BJ (cell line): ENCODE results near the gene SLC16A5. TPM values are rescaled to one million over a fixed set of nuclear protein-coding genes. Genes with fewer than 3 reads are reported as not detected.

ENCODE experiments used
- CTCF ChIA-PET: fragments of 350-600 bp; formaldehyde crosslinking; extraction: SDS; loops from one replicate; lab custom pipeline; 2021; ENCODE audit warnings: antibody characterized with exemption, inconsistent platforms; lab: Yijun Ruan, JAX
- POLR2A ChIA-PET: fragments of 300-600 bp; sonication (Branson Sonifier 250); formaldehyde crosslinking; extraction: SDS; loops from one replicate; lab custom pipeline; 2021; ENCODE audit warnings: antibody characterized with exemption; lab: Charles Lee
- DNase-seq: peaks from one replicate; pipeline ENCODE4 v3.0.0-alpha.2; 2011; ENCODE audit warnings: low read depth
- H3K27me3 ChIP-seq: 2 replicates; pipeline ENCODE4 v1.6.0; 2011; ENCODE audit warnings: low read length; ENCODE audit not compliant: control insufficient read depth, insufficient read depth
- H3K36me3 ChIP-seq: 2 replicates; pipeline ENCODE4 v1.5.1; 2011; ENCODE audit warnings: low read length; ENCODE audit not compliant: control insufficient read depth, insufficient read depth
- H3K4me3 ChIP-seq: 2 replicates; pipeline ENCODE4 v1.5.1; 2011; ENCODE audit warnings: low read depth, mild to moderate bottlenecking, control low read depth, low read length
- polyA plus RNA-seq: library from polyadenylated mRNA; depleted of rRNA; stranded (reverse); fragments of >200 nt; gene quantifications from 2 replicates; pipeline ENCODE4 v1.2.3, GENCODE V29; 2011; rRNA removed
- small RNA-seq: library from RNA; depleted of rRNA; stranded (forward); fragments of <200 nt; gene quantifications from one replicate; pipeline ENCODE3, GENCODE V24; 2012; ENCODE audit warnings: low replicate concordance, low read depth; ENCODE audit not compliant: insufficient read length
- TF ChIP-seq, protein P1 (sequence below): IDR thresholded peaks from 2 replicates; pipeline ENCODE4 v1.5.1; 2011; ENCODE audit warnings: low read depth, mild to moderate bottlenecking, control low read depth, inconsistent platforms, low read length, moderate library complexity; ENCODE audit not compliant: insufficient read depth

The SLC16A5 gene
- polyA plus RNA-seq, 1 experiment, result 18.3 TPM

DNA sequence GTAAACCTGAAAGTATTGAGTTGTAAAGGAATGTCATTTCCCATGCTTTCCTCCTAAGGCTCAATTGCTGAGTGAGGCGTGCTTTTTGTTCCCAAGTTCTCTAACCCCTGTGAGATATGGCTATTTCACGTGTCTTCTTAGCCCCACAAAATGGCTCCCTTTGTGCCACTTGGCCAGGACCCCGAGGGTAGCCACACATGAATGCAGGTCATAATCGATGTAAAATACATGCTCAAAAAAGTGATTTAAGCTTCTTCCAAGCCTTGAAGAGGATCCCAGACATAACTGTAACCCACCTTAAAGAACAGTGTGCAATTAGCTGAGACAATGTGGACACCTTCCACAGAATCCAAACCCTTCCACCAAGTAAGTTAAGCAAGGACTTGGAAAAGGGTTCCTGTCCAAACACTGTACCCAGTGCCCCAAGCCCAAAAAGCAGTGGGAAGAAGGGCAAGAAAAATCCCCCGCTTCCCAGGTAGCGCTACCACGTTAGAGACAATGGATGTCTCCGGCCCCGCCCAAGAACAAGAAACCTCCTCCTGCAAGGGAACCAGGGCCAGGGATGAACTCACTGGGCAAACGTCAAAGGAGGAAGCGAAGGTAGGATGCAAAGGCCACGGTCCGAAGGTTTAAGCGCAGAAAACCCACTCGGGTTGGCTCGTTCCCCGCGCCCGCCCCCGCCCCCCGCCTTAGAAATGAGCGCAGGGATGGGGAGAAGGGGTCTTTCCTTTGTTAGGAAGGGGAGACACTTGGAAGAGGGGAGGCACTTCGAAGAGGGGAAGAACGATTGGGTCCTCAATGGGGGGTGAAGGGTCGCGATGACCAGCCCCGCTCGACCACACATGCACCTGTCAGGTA lies 65.4 kb downstream of the SLC16A5 start:
- H3K4me3 ChIP-seq, result peak overlapping the region; percentile 68
- peaks cover 1% of the 10 kb centered on the region; the same call in 1 of the 2 replicates for H3K36me3 ChIP-seq
- DNase-seq, result no peak
- no peaks in the 10 kb centered on the region for H3K27me3 ChIP-seq
- POLR2A ChIA-PET, result no interaction called here
- CTCF ChIA-PET, result interaction anchor here (1.0 kb wide), 1 partner anchor 32 kb away, joined by 4 read pairs; no protein-coding TSS in a partner anchor
- TF ChIP-seq, protein P1, sequence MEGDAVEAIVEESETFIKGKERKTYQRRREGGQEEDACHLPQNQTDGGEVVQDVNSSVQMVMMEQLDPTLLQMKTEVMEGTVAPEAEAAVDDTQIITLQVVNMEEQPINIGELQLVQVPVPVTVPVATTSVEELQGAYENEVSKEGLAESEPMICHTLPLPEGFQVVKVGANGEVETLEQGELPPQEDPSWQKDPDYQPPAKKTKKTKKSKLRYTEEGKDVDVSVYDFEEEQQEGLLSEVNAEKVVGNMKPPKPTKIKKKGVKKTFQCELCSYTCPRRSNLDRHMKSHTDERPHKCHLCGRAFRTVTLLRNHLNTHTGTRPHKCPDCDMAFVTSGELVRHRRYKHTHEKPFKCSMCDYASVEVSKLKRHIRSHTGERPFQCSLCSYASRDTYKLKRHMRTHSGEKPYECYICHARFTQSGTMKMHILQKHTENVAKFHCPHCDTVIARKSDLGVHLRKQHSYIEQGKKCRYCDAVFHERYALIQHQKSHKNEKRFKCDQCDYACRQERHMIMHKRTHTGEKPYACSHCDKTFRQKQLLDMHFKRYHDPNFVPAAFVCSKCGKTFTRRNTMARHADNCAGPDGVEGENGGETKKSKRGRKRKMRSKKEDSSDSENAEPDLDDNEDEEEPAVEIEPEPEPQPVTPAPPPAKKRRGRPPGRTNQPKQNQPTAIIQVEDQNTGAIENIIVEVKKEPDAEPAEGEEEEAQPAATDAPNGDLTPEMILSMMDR, result no peak

DNA sequence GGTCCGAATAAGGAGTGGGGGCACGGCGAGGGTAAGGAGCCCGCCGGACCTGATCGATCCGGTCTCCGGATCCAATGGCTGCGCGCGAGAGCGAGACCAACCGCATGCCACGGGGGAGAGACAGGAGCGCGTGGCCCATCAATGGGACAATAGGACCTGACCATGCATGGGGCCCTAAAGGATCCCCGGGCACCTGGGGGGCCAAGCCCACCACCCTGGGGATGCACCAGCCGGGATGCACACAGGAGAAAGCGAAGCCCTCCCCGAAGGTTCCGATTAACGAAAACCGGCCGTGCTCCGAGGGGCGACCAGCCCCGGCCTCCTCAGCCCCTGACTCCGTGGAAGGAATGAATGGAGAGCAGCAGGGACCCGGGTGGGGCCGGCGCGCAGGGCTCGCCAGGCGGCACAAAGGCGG lies 66.0 kb downstream of the SLC16A5 start:
- ChIA-PET CTCF (no interaction called here), POLR2A (no interaction called here)
- Histone ChIP-seq H3K4me3 (peak overlapping the region; percentile 68), H3K27me3 (no peaks in the 10 kb centered on the region), H3K36me3 (no peaks in the 10 kb centered on the region)
- TF ChIP-seq, protein P1, result no peak
- no peak for DNase-seq

DNA sequence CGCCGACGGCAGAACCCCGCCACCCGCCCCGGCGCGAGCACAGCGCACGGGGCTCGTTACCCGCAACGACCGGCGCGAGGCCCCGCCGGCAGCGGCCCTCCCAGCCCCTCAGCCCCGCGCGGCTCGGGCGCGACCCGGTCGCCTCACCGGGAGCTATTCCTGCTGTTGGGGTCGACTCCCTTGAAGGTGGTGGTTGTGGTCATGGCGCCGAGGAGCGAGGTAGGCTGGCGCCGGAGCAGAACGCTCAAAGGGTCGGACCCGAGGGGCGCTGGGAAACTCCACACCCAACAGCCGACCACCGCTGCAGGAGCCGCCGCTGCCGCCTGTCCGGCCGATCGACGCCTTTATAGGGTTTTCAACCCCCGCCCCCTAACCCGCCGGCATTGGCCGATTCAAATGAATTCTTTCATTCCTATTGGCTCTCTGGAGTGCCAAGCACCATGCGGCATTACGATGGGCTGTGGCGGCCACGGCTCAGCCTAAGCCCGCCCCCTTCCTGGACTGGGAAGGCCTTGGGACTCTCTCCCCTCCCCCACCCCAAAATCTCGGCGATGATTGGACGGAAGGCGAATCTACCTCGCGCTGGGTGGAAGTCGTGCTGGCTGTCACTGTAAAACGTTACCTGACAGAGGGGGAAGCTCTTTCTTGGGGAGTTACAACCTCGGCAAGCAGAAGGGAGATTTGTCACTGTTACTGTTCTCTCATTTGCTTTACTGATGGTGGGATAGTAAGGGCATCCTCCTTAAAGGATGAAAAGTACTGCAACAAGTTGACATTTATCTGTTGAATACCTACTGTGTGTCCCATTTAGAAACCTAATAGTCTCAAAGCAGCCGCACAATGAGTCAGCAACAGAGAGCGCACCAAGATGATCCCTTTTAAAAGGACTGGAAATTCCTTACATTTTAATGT lies 66.7 kb downstream of the SLC16A5 start, which contains the start of gene JPT1:
Gene JPT1, minus strand, starts transcription at position 318 of the 912 bp plus-strand sequence. Its CDS starts 115 bp downstream, at position 203.
- DNase-seq, result peak; percentile 92
- TF ChIP-seq, protein P1, result no peak
- H3K4me3 ChIP-seq, result peak within 1 kb of the TSS; percentile 68
- no peaks in the 10 kb centered on the region for H3K36me3 ChIP-seq
- POLR2A ChIA-PET, result interaction anchor here (0.6 kb wide), 1 partner anchor 95 kb away, joined by 5 read pairs; no protein-coding TSS in a partner anchor
- no peaks in the 10 kb centered on the region for H3K27me3 ChIP-seq
- CTCF ChIA-PET, result interaction anchor here (0.7 kb wide), 1 partner anchor 19 kb away, joined by 4 read pairs; no protein-coding TSS in a partner anchor

DNA sequence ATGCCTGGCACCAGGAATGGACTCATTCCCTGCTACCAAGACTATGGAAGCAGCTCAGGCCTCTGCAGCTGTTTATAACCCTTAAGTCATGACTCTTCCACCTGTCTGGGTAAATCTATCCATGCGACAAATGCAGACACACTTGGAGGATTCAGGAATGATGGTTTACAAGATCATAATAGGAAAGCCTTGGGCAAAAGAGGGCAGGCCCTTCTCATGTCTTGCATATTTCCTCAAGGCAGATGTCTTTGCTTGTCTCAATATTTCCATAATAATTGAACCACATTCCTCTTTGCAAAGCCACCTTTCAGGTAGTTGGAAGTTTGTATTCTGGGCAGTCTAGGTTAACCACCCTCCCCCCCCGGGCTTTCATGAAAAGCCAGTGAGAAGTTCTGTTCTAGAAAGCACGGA lies 67.4 kb downstream of the SLC16A5 start:
- CTCF ChIA-PET, result interaction anchor here (0.6 to 1.0 kb wide), 2 partner anchors 21 to 26 kb away, joined by 3 read pairs; no protein-coding TSS in a partner anchor
- DNase-seq, result no peak
- Histone ChIP-seq H3K27me3 (no peaks in the 10 kb centered on the region), H3K4me3 (no peak overlapping the region), H3K36me3 (no peaks in the 10 kb centered on the region)
- POLR2A ChIA-PET, result interaction anchor here (0.6 kb wide), 1 partner anchor 95 kb away, joined by 5 read pairs; no protein-coding TSS in a partner anchor
- TF ChIP-seq, protein P1, result no peak

Small RNAs within 50 kb of the gene (small RNA-seq; reads per million reads assigned to genes)
- not detected for gene AC111186.1
- gene RF00019, result not detected
- gene RN7SL573P, result not detected

Other genes starting within 250 kb of the SLC16A5 start
- gene GRIN2C, start 228.1 kb upstream of the SLC16A5 start, polyA plus RNA-seq, result 0.04 TPM in 1 of 2 replicates, not detected in the other
- 20.2 and 38.0 TPM in 2 replicates for gene FDXR, start 215.0 kb upstream of the SLC16A5 start, polyA plus RNA-seq
- gene FADS6, start 194.3 kb upstream of the SLC16A5 start, polyA plus RNA-seq, result not detected in 2 replicates
- not detected in 2 replicates for gene USH1G, start 164.7 kb upstream of the SLC16A5 start, polyA plus RNA-seq
- not detected in 2 replicates for gene OTOP2, start 163.7 kb upstream of the SLC16A5 start, polyA plus RNA-seq
- gene OTOP3, start 152.1 kb upstream of the SLC16A5 start, polyA plus RNA-seq, result not detected in 2 replicates
- 1.7 and 1.8 TPM in 2 replicates for gene HID1, start 115.2 kb upstream of the SLC16A5 start, polyA plus RNA-seq
- 12.5 and 19.6 TPM in 2 replicates for gene CDR2L, start 100.3 kb upstream of the SLC16A5 start, polyA plus RNA-seq
- 44.2 and 50.8 TPM in 2 replicates for gene MRPL58, start 75.3 kb upstream of the SLC16A5 start, polyA plus RNA-seq
- 160 and 304 TPM in 2 replicates for gene ATP5PD, start 41.0 kb upstream of the SLC16A5 start, polyA plus RNA-seq
- 23.5 and 28.0 TPM in 2 replicates for gene KCTD2, start 40.7 kb upstream of the SLC16A5 start, polyA plus RNA-seq
- gene ARMC7, start 22.0 kb downstream of the SLC16A5 start, polyA plus RNA-seq, result 5.7 and 6.9 TPM in 2 replicates
- gene NT5C, start 43.8 kb downstream of the SLC16A5 start, polyA plus RNA-seq, result 38.3 and 61.8 TPM in 2 replicates
- 65.5 and 111 TPM in 2 replicates for gene JPT1, start 66.6 kb downstream of the SLC16A5 start, polyA plus RNA-seq
- 131 and 304 TPM in 2 replicates for gene SUMO2, start 95.0 kb downstream of the SLC16A5 start, polyA plus RNA-seq
- gene NUP85, start 117.7 kb downstream of the SLC16A5 start, polyA plus RNA-seq, result 45.4 and 74.1 TPM in 2 replicates
- gene GGA3, start 173.7 kb downstream of the SLC16A5 start, polyA plus RNA-seq, result 18.7 and 27.6 TPM in 2 replicates
- 66.3 and 69.1 TPM in 2 replicates for gene MRPS7, start 173.9 kb downstream of the SLC16A5 start, polyA plus RNA-seq
- 20.2 and 29.0 TPM in 2 replicates for gene MIF4GD, start 183.3 kb downstream of the SLC16A5 start, polyA plus RNA-seq
- 8.3 and 12.0 TPM in 2 replicates for gene SLC25A19, start 201.5 kb downstream of the SLC16A5 start, polyA plus RNA-seq